K562 (cell line): ENCODE measurements around the gene GPALPP1. TPM values are rescaled to one million over a fixed set of nuclear protein-coding genes. Genes with fewer than 3 reads are reported as not detected.

ENCODE experiments used
- ATAC-seq: fragments of 200-7000 bp; cut with Tn5 transposase; 3 replicates; pipeline ENCODE4 v1.9.1; 2020; ENCODE audit warnings: moderate library complexity
- BruUV-seq: library from RNA; stranded (reverse); fragments of 400-500 nt; replicated peaks from 2 replicates; lab custom pipeline; 2021; lab: Mats Ljungman, UMichigan
- CTCF ChIA-PET: fragments of 300-600 bp; formaldehyde crosslinking; extraction: SDS; loops from one replicate; lab custom pipeline; 2021; ENCODE audit warnings: low intra/inter-chr PET ratio; lab: Yijun Ruan, JAX
- POLR2A ChIA-PET: fragments of 300-600, 350-650 bp; sonication (Branson Sonifier 250); formaldehyde crosslinking; extraction: SDS; loops from one replicate; lab custom pipeline; 2021; ENCODE audit warnings: antibody characterized with exemption, inconsistent platforms; lab: Yijun Ruan, JAX
- DNase-seq, 4 experiments: peaks; one replicate each; pipeline versions ENCODE4 v3.0.0 to v3.0.0-alpha.2; 2011 to 2018; ENCODE audit warnings: low spot score in 3 of 4, mixed read lengths in 3 of 4; ENCODE audit errors: extremely low read depth in 1 of 4
- FAIRE-seq: peaks from 2 replicates; lab custom pipeline; 2011; peaks lifted over from hg19 to GRCh38; lab: Jason Lieb, UNC
- H2AFZ ChIP-seq: 2 replicates; pipeline ENCODE4 v1.6.0; 2011; ENCODE audit warnings: low read depth, low read length, control low read depth, inconsistent platforms
- H3K27ac ChIP-seq: fragments of 200-600 bp; 3 replicates; pipeline ENCODE4 v1.8.0; 2011; ENCODE audit warnings: low read depth, mild to moderate bottlenecking, control low read depth, inconsistent platforms, low read length, moderate library complexity, mixed read lengths; ENCODE audit errors: extremely low read depth
- H3K27me3 ChIP-seq, 2 experiments: fragments of 300-600 bp in 1 of 2; 2 replicates in 1 of 2; 3 replicates in 1 of 2; pipeline versions ENCODE4 v1.6.0 to v1.8.0; 2011; ENCODE audit warnings: inconsistent platforms in 2 of 2, low read length in 2 of 2, mild to moderate bottlenecking in 1 of 2, mixed read lengths in 1 of 2, moderate library complexity in 1 of 2; ENCODE audit not compliant: control insufficient read depth in 2 of 2, insufficient read depth in 2 of 2
- H3K36me3 ChIP-seq: fragments of 300-600 bp; 3 replicates; pipeline ENCODE4 v1.8.0; 2011; ENCODE audit warnings: mild to moderate bottlenecking, low read length, inconsistent platforms; ENCODE audit not compliant: control insufficient read depth, insufficient read depth
- H3K4me1 ChIP-seq, 2 experiments: fragments of 200-600 bp in 1 of 2; replicated peaks in 1 of 2; 2 replicates in 1 of 2; 3 replicates in 1 of 2; pipeline versions ENCODE4 v1.5.1 to v1.8.0; 2011; ENCODE audit warnings: inconsistent platforms in 2 of 2, low read length in 2 of 2, mild to moderate bottlenecking in 1 of 2, mixed read lengths in 1 of 2, moderate library complexity in 1 of 2; ENCODE audit not compliant: control insufficient read depth in 2 of 2, insufficient read depth in 2 of 2
- H3K4me2 ChIP-seq: 2 replicates; pipeline ENCODE4 v1.6.1; 2011; ENCODE audit warnings: low read length, control low read depth, inconsistent platforms, mixed read lengths; ENCODE audit not compliant: insufficient read depth
- H3K4me3 ChIP-seq: fragments of 200-600 bp; sonication (generic), shearing (Covaris generic); 2 replicates; pipeline ENCODE4 v1.5.1; 2016; ENCODE audit warnings: control low read depth, inconsistent platforms
- H3K79me2 ChIP-seq: fragments of 200-600 bp; 3 replicates; pipeline ENCODE4 v1.8.0; 2011; ENCODE audit warnings: low read length, inconsistent platforms; ENCODE audit not compliant: control insufficient read depth, insufficient read depth
- H3K9ac ChIP-seq, 2 experiments: 2 replicates each; pipeline versions ENCODE4 v1.6.0 to v1.6.1; 2011; ENCODE audit warnings: low read depth in 2 of 2, low read length in 2 of 2, control low read depth in 1 of 2, inconsistent platforms in 1 of 2, mild to moderate bottlenecking in 1 of 2, mixed read lengths in 1 of 2; ENCODE audit not compliant: insufficient read depth in 1 of 2
- H3K9me1 ChIP-seq: one replicate; pipeline ENCODE4 v1.6.0; 2011; ENCODE audit warnings: inconsistent platforms, mild to moderate bottlenecking, low read length, moderate library complexity; ENCODE audit not compliant: control insufficient read depth, insufficient read depth
- H3K9me3 ChIP-seq: replicated peaks from 2 replicates; pipeline ENCODE4 v1.5.1; 2011; ENCODE audit warnings: low read depth, low read length, inconsistent platforms; ENCODE audit not compliant: control insufficient read depth, insufficient read depth
- H4K20me1 ChIP-seq: replicated peaks from 2 replicates; pipeline ENCODE4 v1.6.1; 2011; ENCODE audit warnings: low read length, inconsistent platforms, mixed read lengths; ENCODE audit not compliant: control insufficient read depth, insufficient read depth
- BRF1 ChIP-seq: IDR thresholded peaks from 3 replicates; pipeline ENCODE4 v1.6.1; 2011; ENCODE audit warnings: borderline replicate concordance, mild to moderate bottlenecking; ENCODE audit not compliant: insufficient read length; ENCODE audit errors: extremely low read depth
- COPS2 ChIP-seq: fragments of 450-650 bp; conservative IDR thresholded peaks from 2 replicates; pipeline ENCODE4 v1.6.1; 2016; ENCODE audit warnings: mild to moderate bottlenecking, moderate library complexity
- DPF2 ChIP-seq: fragments of 450-650 bp; IDR thresholded peaks from 2 replicates; pipeline ENCODE4 v1.6.1; 2016
- HMG20B ChIP-seq: fragments of 250-450 bp; sonication (Bioruptor Pico); IDR thresholded peaks from 2 replicates; pipeline ENCODE4 v1.5.0; 2021; ENCODE audit warnings: mild to moderate bottlenecking
- KDM1A ChIP-seq, 2 experiments: fragments of 450-650 bp; IDR thresholded peaks; 2 replicates each; pipeline ENCODE4 v1.6.1; 2016; ENCODE audit warnings: mild to moderate bottlenecking in 2 of 2
- KLF16 ChIP-seq: IDR thresholded peaks from 2 replicates; pipeline ENCODE4 v1.6.1; 2016; ENCODE audit warnings: antibody characterized with exemption
- MAX ChIP-seq: sonication (generic); formaldehyde crosslinking; IDR thresholded peaks from 2 replicates; pipeline ENCODE4 v1.9.0; 2022; ENCODE audit warnings: mild to moderate bottlenecking, missing genetic modification reagents
- NEUROD1 ChIP-seq: fragments of 150-350 bp; IDR thresholded peaks from 2 replicates; pipeline ENCODE4 v1.6.1; 2014; ENCODE audit warnings: borderline replicate concordance, low read length, low read depth; ENCODE audit not compliant: partially characterized antibody
- NRF1 ChIP-seq, 2 experiments: fragments of 450-650 bp; IDR thresholded peaks in 1 of 2; conservative IDR thresholded peaks in 1 of 2; 2 replicates each; pipeline ENCODE4 v1.6.1; 2014; ENCODE audit warnings: mild to moderate bottlenecking in 2 of 2
- SMC3 ChIP-seq: conservative IDR thresholded peaks from 2 replicates; pipeline ENCODE4 v1.6.1; 2011; ENCODE audit warnings: low read depth, low read length, improper control_type of control experiment; ENCODE audit not compliant: insufficient read depth
- ZNF212 ChIP-seq: fragments of 450-650 bp; formaldehyde crosslinking; IDR thresholded peaks from 2 replicates; pipeline ENCODE4 v1.4.0; 2020; ENCODE audit warnings: mild to moderate bottlenecking
- ZNF395 ChIP-seq: fragments of 200-800 bp; sonication (Bioruptor generic); IDR thresholded peaks from 2 replicates; pipeline ENCODE4 v1.6.1; 2017; ENCODE audit warnings: missing genetic modification characterization, missing compliant biosample characterization
- ZNF511 ChIP-seq: sonication (generic); formaldehyde crosslinking; IDR thresholded peaks from 2 replicates; pipeline ENCODE4 v1.8.0; 2022; ENCODE audit warnings: mild to moderate bottlenecking, missing genetic modification reagents
- ZNF589 ChIP-seq: fragments of 200-800 bp; sonication (Bioruptor generic); IDR thresholded peaks from 2 replicates; pipeline ENCODE4 v1.6.1; 2016; ENCODE audit warnings: low read depth, missing genetic modification characterization, missing compliant biosample characterization
- WGBS: fragments of 100-300 bp; shearing (Covaris generic); methylation state at CpG from one replicate; pipeline ENCODE4 v1.1.6; 2016; ENCODE audit warnings: low coverage, mixed read lengths; ENCODE audit not compliant: insufficient coverage; ENCODE audit errors: missing lambda C conversion rate; 5-methylcytosine and 5-hydroxymethylcytosine counted together
- in situ Hi-C: fragments of 300-500 bp; cut with MboI; formaldehyde crosslinking; loops from 4 replicates; pipeline ENCODE4 v1.15.0; 2018; ENCODE audit warnings: inconsistent platforms, mixed read lengths
- intact Hi-C: fragments of 100-400 bp; cut with micrococcal nuclease; formaldehyde crosslinking; loops from 2 replicates; pipeline ENCODE4 v1.14.2; 2022
- polyA plus RNA-seq, 8 experiments: library from polyadenylated mRNA; depleted of rRNA in 4 of 8; stranded (reverse) in 5 of 8; unstranded in 3 of 8; fragments of >200 nt; fragmentation: Nextera tagmentation in 2 of 8; fragmentation: Illumina TruSeq in 1 of 8; extraction: Ambion mirVana in 2 of 8; extraction: Trizol in 1 of 8; gene quantifications; 2 replicates each; pipeline versions ENCODE4 v1.2.1 to v1.2.3, GENCODE V29; 2011 to 2014; ENCODE audit warnings: inconsistent platforms in 1 of 8, missing spikeins in 1 of 8
- total RNA-seq, 7 experiments: library from RNA; depleted of rRNA in 6 of 7; stranded (reverse); fragments of >200 nt in 6 of 7; fragmentation: Illumina TruSeq in 2 of 7; extraction: Trizol in 2 of 7; gene quantifications; 2 replicates each; pipeline versions ENCODE4 v1.2.1 to v1.2.3, GENCODE V29; 2011 to 2021; ENCODE audit warnings: low replicate concordance in 1 of 7

The GPALPP1 gene
- total and polyA plus RNA-seq, 9 of the 15 experiments (the other 6 are each of a cell fraction or from before 2014, with no cell fraction given), result 8.1 to 22.3 (median 18.5) TPM

- TF ChIP-seq KLF16 (no peak), ZNF212 (CRISPR knock-in tag) (no peak), NRF1 (conservative IDR thresholded peaks at IDR 0.05 in 1 of 2, IDR thresholded peaks at IDR 0.05 in 1 of 2) (peak; percentile 63 to 71), DPF2 (no peak), KDM1A (IDR thresholded peaks at IDR 0.05) (0 out of 4 replicates have a peak, but pooled peaks of 1 of the 2 experiments have one; percentile 16)
These were observed 53.2 kb downstream of the GPALPP1 start (continued) for GRCh38 chr13:45042539-45042938.

DNA sequence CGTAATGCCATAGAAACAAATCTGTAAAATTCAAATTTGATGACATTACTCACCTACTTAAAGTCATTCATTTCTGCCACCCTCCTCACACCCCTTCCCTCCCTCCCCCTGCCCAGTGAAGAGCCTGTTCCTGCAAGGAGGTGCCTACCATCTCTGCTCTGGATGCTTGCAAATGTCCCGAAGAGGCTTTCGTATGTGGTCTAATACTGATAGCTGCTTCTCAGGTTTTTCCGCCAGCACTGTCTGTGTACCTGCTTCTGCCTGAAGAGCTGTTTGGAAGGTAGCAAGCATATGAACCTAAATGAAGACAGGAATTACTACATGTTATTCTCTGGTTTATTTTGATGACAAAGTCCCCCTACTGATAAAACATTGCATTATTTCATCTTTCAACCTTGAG lies 57.1 kb downstream of the GPALPP1 start:
- no peak for DNase-seq
- POLR2A ChIA-PET, result interaction anchor here (0.5 to 1.1 kb wide), 3 partner anchors 14 to 260 kb away, joined by 3 to 4 read pairs (median 3); no protein-coding TSS in a partner anchor
- TF ChIP-seq ZNF511 (no peak), BRF1 (no peak), ZNF589 (CRISPR knock-in tag) (no peak), NEUROD1 (no peak), HMG20B (no peak), COPS2 (no peak), SMC3 (no peak), MAX (CRISPR knock-in tag) (no peak), ZNF395 (CRISPR knock-in tag) (no peak)

More for the DNA sequence above, 57.1 kb downstream of the GPALPP1 start:
- Histone ChIP-seq H3K9ac (0 out of 4 replicates have a peak overlapping the region, but pooled peaks of 1 of the 2 experiments have one; percentile 66), H3K36me3 (no peaks in the 10 kb centered on the region), H3K9me3 (no peaks in the 10 kb centered on the region), H3K79me2 (no peaks in the 10 kb centered on the region), H3K4me2 (peak overlapping the region; percentile 76; the same call in 1 of the 2 replicates), H2AFZ (peak overlapping the region; percentile 99), H3K4me3 (no peak overlapping the region), H3K27ac (no peak overlapping the region), H4K20me1 (no peaks in the 10 kb centered on the region), H3K9me1 (no peaks in the 10 kb centered on the region), H3K27me3 (no peaks in the 10 kb centered on the region), H3K4me1 (peaks cover 0 to 6% of the 10 kb centered on the region in 2 experiments; a peak in 3 of 5 replicates)
- ATAC-seq, result no peak; the same call in 2 of the 3 replicates
- in situ Hi-C loops (loop anchor here (5.0 kb wide), 1 partner anchor 261 kb away; no protein-coding TSS in a partner anchor), intact Hi-C loops (loop anchor here (5.0 kb wide), 1 partner anchor 346 kb away; no protein-coding TSS in a partner anchor)
- no peak for FAIRE-seq
- CTCF ChIA-PET, result interaction anchor here (1.9 to 3.6 kb wide), 2 partner anchors 234 to 264 kb away, joined by 11 to 53 read pairs; no protein-coding TSS in a partner anchor
- BruUV-seq, result no TSS peak
- WGBS, result 74% methylated on average over 4 of the region's 4 CpGs
